Measurements from ENCODE around the gene PRRX2. TPM values are rescaled to one million over a fixed set of nuclear protein-coding genes. Genes with fewer than 3 reads are reported as not detected.

PRRX2 gene
- total and polyA plus RNA-seq, 2 donors: 1.3 to 3.8 TPM

- H3K27ac ChIP-seq (ENCODE audit: low read depth in 1 of 2, low read length in 1 of 2): no peak overlapping the region
- H3K4me1 ChIP-seq (ENCODE audit: control insufficient read depth in 2 of 2, insufficient read depth in 2 of 2, low read length in 2 of 2): no peaks in the 10 kb centered on the region
- peaks cover 0 to 62% of the 10 kb centered on the region in 2 donors for H3K27me3 ChIP-seq (ENCODE audit: control insufficient read depth in 2 of 2, insufficient read depth in 1 of 2, low read length in 1 of 2)
- 89% methylated on average over 9 of the region's 9 CpGs for WGBS
- no peaks in the 10 kb centered on the region for H3K9me3 ChIP-seq (ENCODE audit: control insufficient read depth in 2 of 2, insufficient read depth in 1 of 2, low read length in 1 of 2)
- no peaks in the 10 kb centered on the region for H3K36me3 ChIP-seq (ENCODE audit: control insufficient read depth in 2 of 2, insufficient read depth in 2 of 2, low read length in 1 of 2)
- H3K4me3 ChIP-seq (ENCODE audit: low read length in 2 of 2): no peak overlapping the region
- no peak for DNase-seq (ENCODE audit: low read depth in 6 of 9, low spot score in 9 of 9)
Measured at GRCh38 chr9:129678844-129679243, 13.4 kb downstream of the PRRX2 start.

- peaks cover 0 to 57% of the 10 kb centered on the region in 2 donors for H3K27me3 ChIP-seq (ENCODE audit: control insufficient read depth in 2 of 2, insufficient read depth in 1 of 2, low read length in 1 of 2)
- no peaks in the 10 kb centered on the region for H3K9me3 ChIP-seq (ENCODE audit: control insufficient read depth in 2 of 2, insufficient read depth in 1 of 2, low read length in 1 of 2)
- no peaks in the 10 kb centered on the region for H3K4me1 ChIP-seq (ENCODE audit: control insufficient read depth in 2 of 2, insufficient read depth in 2 of 2, low read length in 2 of 2)
- DNase-seq (ENCODE audit: low read depth in 6 of 9, low spot score in 9 of 9): no peak
- H3K4me3 ChIP-seq (ENCODE audit: low read length in 2 of 2): no peak overlapping the region
- H3K36me3 ChIP-seq (ENCODE audit: control insufficient read depth in 2 of 2, insufficient read depth in 2 of 2, low read length in 1 of 2): no peaks in the 10 kb centered on the region
- 85% methylated on average over 9 of the region's 9 CpGs for WGBS
- no peak overlapping the region for H3K27ac ChIP-seq (ENCODE audit: low read depth in 1 of 2, low read length in 1 of 2)
Measured at GRCh38 chr9:129679537-129679936, 14.1 kb downstream of the PRRX2 start.

DNA sequence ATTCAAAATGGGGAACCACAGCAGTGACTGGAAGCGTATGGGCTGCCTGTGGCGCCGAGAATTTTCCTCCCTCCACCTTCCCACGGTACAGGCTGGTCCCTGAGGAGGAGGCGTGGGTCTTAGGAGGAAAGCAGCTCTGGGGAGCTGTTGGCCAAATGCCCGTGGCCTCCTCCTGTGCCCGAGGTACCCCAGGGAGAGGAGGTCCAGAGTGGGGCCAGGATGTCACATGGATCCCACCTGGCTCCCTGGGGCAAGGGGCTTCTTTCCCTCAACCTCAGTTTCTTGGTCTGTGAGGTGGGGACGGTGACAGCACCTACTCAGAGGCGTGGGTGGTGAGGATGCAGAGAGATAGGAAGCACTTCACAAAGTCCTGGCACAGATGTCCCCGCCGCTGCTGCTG lies 16.5 kb downstream of the PRRX2 start:
- no peak overlapping the region for H3K27ac ChIP-seq (ENCODE audit: low read depth in 1 of 2, low read length in 1 of 2)
- H3K4me3 ChIP-seq (ENCODE audit: low read length in 2 of 2): no peak overlapping the region
- no peaks in the 10 kb centered on the region for H3K9me3 ChIP-seq (ENCODE audit: control insufficient read depth in 2 of 2, insufficient read depth in 1 of 2, low read length in 1 of 2)
- WGBS: 78% methylated on average over 11 of the region's 11 CpGs
- no peaks in the 10 kb centered on the region for H3K4me1 ChIP-seq (ENCODE audit: control insufficient read depth in 2 of 2, insufficient read depth in 2 of 2, low read length in 2 of 2)
- H3K36me3 ChIP-seq (ENCODE audit: control insufficient read depth in 2 of 2, insufficient read depth in 2 of 2, low read length in 1 of 2): no peaks in the 10 kb centered on the region
- peaks cover 0 to 41% of the 10 kb centered on the region in 2 donors for H3K27me3 ChIP-seq (ENCODE audit: control insufficient read depth in 2 of 2, insufficient read depth in 1 of 2, low read length in 1 of 2)
- DNase-seq (ENCODE audit: low read depth in 6 of 9, low spot score in 9 of 9): no peak

DNA sequence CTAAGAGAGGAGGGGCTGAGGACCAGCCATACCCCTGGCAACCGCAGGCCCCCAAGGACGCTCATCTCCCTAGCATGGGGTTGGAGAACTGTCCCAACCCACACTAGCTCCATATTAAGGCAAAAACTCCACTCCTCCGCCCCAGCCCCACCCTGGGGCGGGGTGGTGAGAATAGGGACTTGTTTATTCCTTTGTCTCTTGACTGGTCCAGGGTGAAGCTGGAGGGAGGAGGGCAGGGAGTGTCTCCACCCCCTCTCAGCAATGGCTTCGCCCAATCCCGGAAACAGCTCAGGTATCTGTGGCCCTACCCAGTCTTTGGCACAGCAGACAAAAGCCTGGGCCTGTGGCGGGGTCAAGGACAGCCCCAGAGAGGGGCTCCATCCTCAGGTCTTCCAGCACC lies 16.9 kb downstream of the PRRX2 start:
- no peak overlapping the region for H3K27ac ChIP-seq (ENCODE audit: low read depth in 1 of 2, low read length in 1 of 2)
- H3K27me3 ChIP-seq (ENCODE audit: control insufficient read depth in 2 of 2, insufficient read depth in 1 of 2, low read length in 1 of 2): peaks cover 0 to 36% of the 10 kb centered on the region in 2 donors
- H3K9me3 ChIP-seq (ENCODE audit: control insufficient read depth in 2 of 2, insufficient read depth in 1 of 2, low read length in 1 of 2): no peaks in the 10 kb centered on the region
- DNase-seq (ENCODE audit: low read depth in 6 of 9, low spot score in 9 of 9): no peak
- no peak overlapping the region for H3K4me3 ChIP-seq (ENCODE audit: low read length in 2 of 2)
- no peaks in the 10 kb centered on the region for H3K36me3 ChIP-seq (ENCODE audit: control insufficient read depth in 2 of 2, insufficient read depth in 2 of 2, low read length in 1 of 2)
- 88% methylated on average over 7 of the region's 7 CpGs for WGBS
- H3K4me1 ChIP-seq (ENCODE audit: control insufficient read depth in 2 of 2, insufficient read depth in 2 of 2, low read length in 2 of 2): no peaks in the 10 kb centered on the region

GRCh38 chr9:129685220-129685932 lies 19.9 kb downstream of the PRRX2 start:
- Histone ChIP-seq H3K36me3 (ENCODE audit: control insufficient read depth in 2 of 2, insufficient read depth in 2 of 2, low read length in 1 of 2) (no peaks in the 10 kb centered on the region), H3K9me3 (ENCODE audit: control insufficient read depth in 2 of 2, insufficient read depth in 1 of 2, low read length in 1 of 2) (no peaks in the 10 kb centered on the region), H3K4me3 (ENCODE audit: low read length in 2 of 2) (no peak overlapping the region), H3K4me1 (ENCODE audit: control insufficient read depth in 2 of 2, insufficient read depth in 2 of 2, low read length in 2 of 2) (no peaks in the 10 kb centered on the region), H3K27me3 (ENCODE audit: control insufficient read depth in 2 of 2, insufficient read depth in 1 of 2, low read length in 1 of 2) (peaks cover 0 to 14% of the 10 kb centered on the region in 2 donors), H3K27ac (ENCODE audit: low read depth in 1 of 2, low read length in 1 of 2) (no peak overlapping the region)
- DNase-seq (ENCODE audit: low read depth in 6 of 9, low spot score in 9 of 9): no peak
- WGBS: 90% methylated on average over 15 of the region's 15 CpGs

DNA sequence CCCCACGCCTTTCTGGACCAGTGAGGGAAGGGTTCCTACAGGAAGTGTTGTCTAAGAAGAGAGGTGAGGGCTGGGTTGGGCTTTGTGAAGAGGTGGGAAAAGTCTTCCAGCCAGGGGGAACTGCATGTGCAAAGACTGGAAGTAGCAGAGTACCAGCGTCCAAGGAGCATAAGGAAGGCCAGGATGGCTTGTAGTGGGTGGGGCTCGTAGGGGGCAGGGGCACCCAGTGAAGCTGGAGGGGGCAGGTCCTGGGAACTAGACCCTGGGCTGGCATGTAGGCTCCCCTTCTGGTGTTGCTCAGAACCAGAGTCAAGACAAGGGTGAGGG lies 20.4 kb downstream of the PRRX2 start:
- Histone ChIP-seq H3K36me3 (ENCODE audit: control insufficient read depth in 2 of 2, insufficient read depth in 2 of 2, low read length in 1 of 2) (no peaks in the 10 kb centered on the region), H3K9me3 (ENCODE audit: control insufficient read depth in 2 of 2, insufficient read depth in 1 of 2, low read length in 1 of 2) (no peaks in the 10 kb centered on the region), H3K27me3 (ENCODE audit: control insufficient read depth in 2 of 2, insufficient read depth in 1 of 2, low read length in 1 of 2) (peaks cover 0 to 14% of the 10 kb centered on the region in 2 donors), H3K4me3 (ENCODE audit: low read length in 2 of 2) (no peak overlapping the region), H3K27ac (ENCODE audit: low read depth in 1 of 2, low read length in 1 of 2) (no peak overlapping the region), H3K4me1 (ENCODE audit: control insufficient read depth in 2 of 2, insufficient read depth in 2 of 2, low read length in 2 of 2) (no peaks in the 10 kb centered on the region)
- WGBS: 91% methylated on average over 3 of the region's 3 CpGs
- no peak for DNase-seq (ENCODE audit: low read depth in 6 of 9, low spot score in 9 of 9)

DNA sequence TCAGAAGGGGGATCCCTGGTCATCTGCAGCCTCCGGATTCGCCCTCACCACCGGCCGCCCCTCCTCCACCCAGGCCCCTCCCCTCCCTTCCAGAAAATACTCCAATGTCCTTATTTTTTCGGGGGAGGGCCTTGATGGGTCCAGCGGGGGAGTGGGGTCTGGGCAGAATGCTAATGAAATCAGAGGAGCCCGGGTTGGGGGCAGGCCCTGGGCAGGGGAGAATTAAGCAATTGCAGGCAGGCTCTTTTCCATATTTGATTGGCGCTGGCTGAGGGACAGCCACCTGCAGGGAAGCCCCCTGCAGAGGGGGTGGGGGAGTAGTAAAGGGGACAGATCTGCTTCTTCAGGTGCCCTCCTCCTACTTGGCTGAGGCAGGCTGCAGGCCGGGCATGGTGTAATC lies 21.3 kb downstream of the PRRX2 start:
- Histone ChIP-seq H3K27me3 (ENCODE audit: control insufficient read depth in 2 of 2, insufficient read depth in 1 of 2, low read length in 1 of 2) (peaks cover 0 to 11% of the 10 kb centered on the region in 2 donors), H3K4me1 (ENCODE audit: control insufficient read depth in 2 of 2, insufficient read depth in 2 of 2, low read length in 2 of 2) (no peaks in the 10 kb centered on the region)

DNA sequence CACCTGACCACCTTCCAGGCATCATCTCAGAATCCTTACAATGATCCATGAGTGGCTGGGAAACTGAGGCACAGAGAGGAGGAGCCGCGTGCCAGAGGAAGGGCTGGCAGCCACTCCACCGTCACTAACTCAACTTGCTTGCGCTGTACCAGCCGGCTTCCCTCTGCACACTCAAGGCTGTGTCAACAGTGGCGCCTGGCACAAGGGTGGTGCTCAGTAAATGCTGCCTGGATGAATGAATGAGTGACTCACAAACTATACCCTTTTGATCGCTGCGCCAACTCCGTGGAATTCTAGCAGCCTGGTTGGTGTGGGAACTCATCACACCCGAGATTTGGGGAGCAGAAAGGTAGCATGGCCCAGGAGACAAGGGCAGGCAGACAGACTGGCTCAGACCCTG lies 21.9 kb downstream of the PRRX2 start:
- Histone ChIP-seq H3K4me1 (ENCODE audit: control insufficient read depth in 2 of 2, insufficient read depth in 2 of 2, low read length in 2 of 2) (no peaks in the 10 kb centered on the region), H3K27me3 (ENCODE audit: control insufficient read depth in 2 of 2, insufficient read depth in 1 of 2, low read length in 1 of 2) (peaks cover 0 to 5% of the 10 kb centered on the region in 2 donors), H3K9me3 (ENCODE audit: control insufficient read depth in 2 of 2, insufficient read depth in 1 of 2, low read length in 1 of 2) (no peaks in the 10 kb centered on the region), H3K36me3 (ENCODE audit: control insufficient read depth in 2 of 2, insufficient read depth in 2 of 2, low read length in 1 of 2) (no peaks in the 10 kb centered on the region), H3K27ac (ENCODE audit: low read depth in 1 of 2, low read length in 1 of 2) (no peak overlapping the region), H3K4me3 (ENCODE audit: low read length in 2 of 2) (no peak overlapping the region)
- DNase-seq (ENCODE audit: low read depth in 6 of 9, low spot score in 9 of 9): no peak
- WGBS: 90% methylated on average over 10 of the region's 10 CpGs

More for the DNA sequence above, 21.3 kb downstream of the PRRX2 start:
- Histone ChIP-seq H3K36me3 (ENCODE audit: control insufficient read depth in 2 of 2, insufficient read depth in 2 of 2, low read length in 1 of 2) (no peaks in the 10 kb centered on the region), H3K27ac (ENCODE audit: low read depth in 1 of 2, low read length in 1 of 2) (no peak overlapping the region), H3K9me3 (ENCODE audit: control insufficient read depth in 2 of 2, insufficient read depth in 1 of 2, low read length in 1 of 2) (no peaks in the 10 kb centered on the region), H3K4me3 (ENCODE audit: low read length in 2 of 2) (no peak overlapping the region)
- DNase-seq (ENCODE audit: low read depth in 6 of 9, low spot score in 9 of 9): no peak
- WGBS: 87% methylated on average over 9 of the region's 9 CpGs

DNA sequence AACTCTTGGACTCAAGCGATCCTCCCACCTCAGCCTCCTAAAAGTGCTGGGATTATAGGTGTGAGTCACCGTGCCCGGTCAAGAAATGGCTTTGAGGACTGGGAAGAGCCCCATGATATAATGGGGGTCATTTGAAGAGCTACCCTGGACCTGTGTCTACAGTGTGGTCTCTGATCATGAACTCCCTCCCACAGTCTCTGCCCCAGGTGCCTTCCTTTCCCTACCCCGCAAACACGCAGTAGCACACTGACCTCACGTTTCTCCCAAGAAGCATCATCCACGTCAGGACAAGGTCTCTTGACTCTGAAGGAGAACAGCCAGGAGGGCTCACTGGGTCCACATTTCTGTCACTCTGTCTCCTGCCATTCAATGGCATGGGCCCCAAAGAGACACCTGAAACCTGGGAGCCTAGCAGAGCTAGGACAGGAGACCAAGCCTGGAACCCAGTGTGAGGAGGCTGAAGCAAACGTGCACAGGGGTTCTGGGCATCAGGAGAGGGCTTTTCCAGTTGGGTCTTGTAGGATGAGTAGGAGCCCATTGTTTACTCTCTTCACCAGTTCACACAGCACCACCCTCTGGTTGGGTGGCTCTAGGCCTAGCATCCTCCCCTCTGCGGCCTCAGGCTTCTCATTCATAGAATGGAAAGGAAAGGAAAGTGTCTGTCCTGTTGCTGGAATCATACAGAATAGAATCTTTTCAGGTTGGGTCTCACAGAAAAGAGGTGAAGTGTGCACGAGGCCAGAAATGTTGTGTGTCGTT lies 23.0 kb downstream of the PRRX2 start:
- no peaks in the 10 kb centered on the region for H3K36me3 ChIP-seq (ENCODE audit: control insufficient read depth in 2 of 2, insufficient read depth in 2 of 2, low read length in 1 of 2)
- no peaks in the 10 kb centered on the region for H3K4me1 ChIP-seq (ENCODE audit: control insufficient read depth in 2 of 2, insufficient read depth in 2 of 2, low read length in 2 of 2)
- DNase-seq (ENCODE audit: low read depth in 6 of 9, low spot score in 9 of 9): no peak
- no peaks in the 10 kb centered on the region for H3K9me3 ChIP-seq (ENCODE audit: control insufficient read depth in 2 of 2, insufficient read depth in 1 of 2, low read length in 1 of 2)
- H3K27me3 ChIP-seq (ENCODE audit: control insufficient read depth in 2 of 2, insufficient read depth in 1 of 2, low read length in 1 of 2): peaks cover 0 to 5% of the 10 kb centered on the region in 2 donors
- 93% methylated on average over 11 of the region's 11 CpGs for WGBS
- H3K4me3 ChIP-seq (ENCODE audit: low read length in 2 of 2): no peak overlapping the region
- H3K27ac ChIP-seq (ENCODE audit: low read depth in 1 of 2, low read length in 1 of 2): no peak overlapping the region
